HEK293 (cell line): Measurements from ENCODE around the gene KCTD17.

ENCODE experiments used
- CTCF ChIP-seq: fragments of 450-650 bp; formaldehyde crosslinking; IDR thresholded peaks from 2 replicates; pipeline ENCODE4 v1.5.1; 2016; ENCODE audit warnings: missing biosample characterization, missing genetic modification characterization
- KLF1 ChIP-seq: fragments of 450-650 bp; formaldehyde crosslinking; IDR thresholded peaks from 2 replicates; pipeline ENCODE4 v1.5.1; 2016; ENCODE audit warnings: missing biosample characterization, missing genetic modification characterization
- MYNN ChIP-seq: fragments of 450-650 bp; formaldehyde crosslinking; IDR thresholded peaks from 2 replicates; pipeline ENCODE4 v1.5.1; 2016; ENCODE audit warnings: missing biosample characterization, missing genetic modification characterization, borderline replicate concordance
- REST ChIP-seq: fragments of 450-650 bp; formaldehyde crosslinking; IDR thresholded peaks from 2 replicates; pipeline ENCODE4 v1.5.1; 2016; ENCODE audit warnings: missing biosample characterization, missing genetic modification characterization
- ZIC2 ChIP-seq: fragments of 450-650 bp; formaldehyde crosslinking; IDR thresholded peaks from 2 replicates; pipeline ENCODE4 v1.5.1; 2016; ENCODE audit warnings: missing biosample characterization, missing genetic modification characterization
- ZNF138 ChIP-seq: fragments of 450-650 bp; formaldehyde crosslinking; IDR thresholded peaks from 2 replicates; pipeline ENCODE4 v1.5.1; 2016; ENCODE audit warnings: missing biosample characterization, missing genetic modification characterization, borderline replicate concordance
- ZNF555 ChIP-seq: fragments of 450-650 bp; formaldehyde crosslinking; conservative IDR thresholded peaks from 2 replicates; pipeline ENCODE4 v1.5.1; 2017; ENCODE audit warnings: missing biosample characterization, mild to moderate bottlenecking, missing genetic modification characterization, inconsistent platforms
- ZNF600 ChIP-seq: fragments of 450-650 bp; formaldehyde crosslinking; IDR thresholded peaks from 2 replicates; pipeline ENCODE4 v1.5.1; 2016; ENCODE audit warnings: missing biosample characterization, missing genetic modification characterization

- TF ChIP-seq KLF1 (tag by site-specific recombination) (no peak), REST (no peak), CTCF (tag by site-specific recombination) (no peak), ZIC2 (no peak), ZNF555 (no peak), ZNF138 (no peak), ZNF600 (tag by site-specific recombination) (no peak), MYNN (tag by site-specific recombination) (no peak)
Observed at GRCh38 chr22:37007651-37008050, 43.9 kb upstream of the KCTD17 start.
